H1 (cell line): Measurements from ENCODE around the gene IL1RL1. TPM values are rescaled to one million over a fixed set of nuclear protein-coding genes. Genes with fewer than 3 reads are reported as not detected.

ENCODE experiments used
- CTBP2 ChIP-seq: IDR thresholded peaks from 2 replicates; pipeline ENCODE4 v1.7.0; 2011; ENCODE audit warnings: borderline replicate concordance, mild to moderate bottlenecking, moderate library complexity, mixed read lengths, low read length; ENCODE audit not compliant: insufficient read depth, insufficient read length
- KDM1A ChIP-seq: fragments of 200-600, 300-600 bp; sonication (generic); IDR thresholded peaks from 2 replicates; pipeline ENCODE4 v1.7.1; 2016; ENCODE audit warnings: mild to moderate bottlenecking, low read length, borderline replicate concordance
- NANOG ChIP-seq: IDR thresholded peaks from 2 replicates; pipeline ENCODE4 v1.6.1; 2011; ENCODE audit warnings: low read length, low read depth, mild to moderate bottlenecking, inconsistent platforms; ENCODE audit not compliant: insufficient read depth, poor library complexity, severe bottlenecking
- SIN3A ChIP-seq, 2 experiments: IDR thresholded peaks in 1 of 2; conservative IDR thresholded peaks in 1 of 2; 2 replicates each; pipeline ENCODE4 v1.6.1; 2011 to 2012; ENCODE audit warnings: low read length in 2 of 2, improper control_type of control experiment in 1 of 2, low read depth in 1 of 2, mild to moderate bottlenecking in 1 of 2
- USF2 ChIP-seq: IDR thresholded peaks from 2 replicates; pipeline ENCODE4 v1.6.1; 2011; ENCODE audit warnings: low read length, improper control_type of control experiment
- polyA plus RNA-seq, 7 experiments: library from polyadenylated mRNA; depleted of rRNA in 3 of 7; stranded (reverse) in 5 of 7; unstranded in 2 of 7; fragments of >200 nt in 5 of 7; fragments of 200-250 nt in 2 of 7; gene quantifications; 1 replicate in 5 of 7; 2 replicates in 1 of 7; 4 replicates in 1 of 7; pipeline versions ENCODE4 v1.2.1 to v1.2.3, GENCODE V29; 2011 to 2013; ENCODE audit warnings: missing spikeins in 2 of 7, mixed read lengths in 2 of 7
- total RNA-seq: library from RNA; stranded (reverse); fragmentation: NEBNext Ultra II Directional; extraction: Animal tissue kit (Norgen Biotek cat#: 25700); gene quantifications from 2 replicates; pipeline ENCODE4 v1.2.1, GENCODE V29; 2021

Gene IL1RL1
- total and polyA plus RNA-seq, 2 of the 8 experiments (the other 6 are each of a cell fraction or from before 2014, with no cell fraction given), result not detected

GRCh38 chr2:102331311-102331980 is 20.1 kb downstream of the IL1RL1 start (continued):
- TF ChIP-seq CTBP2, result no peak
- no peak for TF ChIP-seq KDM1A
- TF ChIP-seq NANOG, result no peak
- TF ChIP-seq SIN3A (conservative IDR thresholded peaks at IDR 0.05 in 1 of 2, IDR thresholded peaks at IDR 0.05 in 1 of 2; ENCODE audit: low read depth in 1 of 2, low read length in 2 of 2), result no peak
- TF ChIP-seq USF2, result no peak
